Measurements from ENCODE around the gene LSAMP. TPM values are rescaled to one million over a fixed set of nuclear protein-coding genes. Genes with fewer than 3 reads are reported as not detected.

Gene LSAMP
- total and polyA plus RNA-seq, 2 of the 8 experiments (the other 6 are each of a cell fraction or from before 2014, with no cell fraction given), result 1.8 to 5.7 TPM

DNA sequence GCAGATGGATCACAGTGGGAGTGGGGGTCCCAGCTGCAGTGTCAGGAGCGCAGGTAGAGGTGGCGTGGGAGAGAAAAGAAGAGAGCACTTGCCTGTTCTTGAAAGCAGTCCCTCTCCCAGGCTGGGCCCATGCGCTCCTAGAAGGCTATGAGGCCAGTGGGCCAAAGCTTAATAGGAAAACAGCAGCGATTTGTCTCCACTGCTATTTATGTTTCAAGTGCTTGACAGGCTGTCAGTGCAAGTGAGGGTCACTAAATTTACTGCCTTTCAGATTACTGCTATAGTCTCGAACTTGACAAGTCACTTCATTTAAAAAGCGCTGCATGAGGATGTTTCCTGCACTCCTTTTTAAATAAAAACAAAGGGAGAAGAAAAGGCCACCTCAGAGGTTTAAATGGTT lies 582.4 kb downstream of the LSAMP start:
- Histone ChIP-seq H3K56ac (replicated peaks; ENCODE audit: insufficient read length, low read depth, low read length) (no peak overlapping the region), H3K4ac (replicated peaks; ENCODE audit: insufficient read length, low read depth, low read length) (no peak overlapping the region), H2BK5ac (ENCODE audit: low read depth, low read length) (no peak overlapping the region), H2BK15ac (ENCODE audit: low read length) (no peak overlapping the region; the same call in 1 of the 2 replicates), H3K14ac (ENCODE audit: insufficient read length) (no peak overlapping the region), H3K9me3 (ENCODE audit: insufficient read depth in 2 of 2, low read depth in 1 of 2, low read length in 1 of 2) (no peaks in the 10 kb centered on the region), H2BK12ac (ENCODE audit: low read depth, low read length) (0 out of 2 replicates have a peak overlapping the region, but pooled peaks have one; percentile 18), H3K4me1 (replicated peaks in 1 of 4; ENCODE audit: control insufficient read depth in 3 of 4, insufficient read depth in 4 of 4, low read length in 3 of 4) (peaks cover 4 to 33% (median 26%) of the 10 kb centered on the region in 4 experiments; a peak in 6 of 7 replicates), H3K18ac (ENCODE audit: extremely low read depth, low read length) (no peak overlapping the region; the same call in 1 of the 2 replicates), H3K9ac (replicated peaks in 1 of 4; ENCODE audit: extremely low read depth in 1 of 4, low read depth in 3 of 4, low read length in 3 of 4) (no peak overlapping the region), H3K27me3 (replicated peaks in 1 of 4; ENCODE audit: control insufficient read depth in 3 of 4, extremely low read depth in 1 of 4, insufficient read depth in 3 of 4, low read length in 3 of 4) (no peaks in the 10 kb centered on the region), H2AFZ (ENCODE audit: low read length) (no peak overlapping the region), H3K27ac (ENCODE audit: low read depth, low read length) (no peak overlapping the region), H2BK20ac (ENCODE audit: low read length) (no peak overlapping the region; the same call in 1 of the 2 replicates), H4K5ac (ENCODE audit: insufficient read length, low read depth, low read length) (no peak overlapping the region), H3K79me2 (ENCODE audit: control insufficient read depth in 1 of 2, insufficient read depth in 2 of 2, low read length in 2 of 2) (no peaks in the 10 kb centered on the region), H4K91ac (replicated peaks; ENCODE audit: insufficient read length, low read length) (no peak overlapping the region), H4K8ac (ENCODE audit: extremely low read depth, insufficient read depth, low read length) (no peak overlapping the region), H3K79me1 (ENCODE audit: low read depth, low read length) (no peaks in the 10 kb centered on the region), H4K20me1 (replicated peaks in 1 of 2; ENCODE audit: control insufficient read depth in 1 of 2, insufficient read depth in 2 of 2, low read length in 2 of 2) (no peaks in the 10 kb centered on the region), H2AK5ac (ENCODE audit: low read depth, low read length) (peak overlapping the region; percentile 26; the same call in 1 of the 2 replicates), H3K4me2 (ENCODE audit: insufficient read depth in 1 of 2, low read depth in 2 of 2, low read length in 2 of 2) (peak overlapping the region; percentile 39 to 49), H3K23me2 (ENCODE audit: low read depth, low read length) (no peaks in the 10 kb centered on the region; the same call in 1 of the 2 replicates), H3K4me3 (ENCODE audit: extremely low read depth in 1 of 4, insufficient read depth in 2 of 4, low read depth in 3 of 4, low read length in 4 of 4) (peak overlapping the region in 2 of 4 experiments; percentile 9 to 20; a peak in 1 of 8 replicates), H2BK120ac (replicated peaks; ENCODE audit: low read depth, low read length) (no peak overlapping the region), H3K36me3 (ENCODE audit: control insufficient read depth in 2 of 4, insufficient read depth in 4 of 4, low read length in 3 of 4) (no peaks in the 10 kb centered on the region), H3K23ac (ENCODE audit: insufficient read length) (no peak overlapping the region)
- FAIRE-seq (no peak), DNase-seq (ENCODE audit: low read depth in 1 of 2, low spot score in 2 of 2) (peak in 1 of 2 experiments; percentile 52)
- CTCF ChIA-PET (ENCODE audit: partially characterized antibody), result interaction anchor here (0.8 to 1.4 kb wide), 6 partner anchors 8 to 60 kb away, joined by 3 to 6 read pairs (median 4); no protein-coding TSS in a partner anchor
- POLR2A ChIA-PET (ENCODE audit: partially characterized antibody), result no interaction called here
- TF ChIP-seq EZH2 (IDR thresholded peaks at IDR 0.05; ENCODE audit: low read depth, low read length, severe bottlenecking), result no peak
- TF ChIP-seq SIRT6 (IDR thresholded peaks at IDR 0.05; ENCODE audit: low read length), result no peak
- TF ChIP-seq SAP30 (IDR thresholded peaks at IDR 0.05; ENCODE audit: insufficient read depth, insufficient replicate concordance, low read length), result no peak
- no peak for TF ChIP-seq BRCA1 (IDR thresholded peaks at IDR 0.05; ENCODE audit: low read depth, low read length)
- no peak for TF ChIP-seq SP1 (IDR thresholded peaks at IDR 0.05; ENCODE audit: low read depth, low read length)
- no peak for TF ChIP-seq TCF12 (IDR thresholded peaks at IDR 0.05; ENCODE audit: low read depth, low read length)
- TF ChIP-seq SIN3A (conservative IDR thresholded peaks at IDR 0.05 in 1 of 2, IDR thresholded peaks at IDR 0.05 in 1 of 2; ENCODE audit: low read depth in 1 of 2, low read length in 2 of 2), result 0 out of 4 replicates have a peak, but pooled peaks of 1 of the 2 experiments have one; percentile 22
- no peak for TF ChIP-seq TAF1 (IDR thresholded peaks at IDR 0.05; ENCODE audit: low read depth, low read length)
- TF ChIP-seq NANOG (IDR thresholded peaks at IDR 0.05; ENCODE audit: insufficient read depth, low read depth, low read length, poor library complexity, severe bottlenecking), result no peak
- 18% methylated on average over 6 of the region's 6 CpGs; no CpG with 5 or more reads in 1 of the 2 experiments for WGBS, 2 experiments (ENCODE audit: extremely low coverage in 1 of 2, insufficient coverage in 1 of 2, insufficient read length in 1 of 2, insufficient replicate concordance in 2 of 2, low coverage in 1 of 2, low lambda C conversion rate in 2 of 2, missing lambda C conversion rate in 1 of 2)

Data from H1 (cell line).